WTC11 (cell line): ENCODE results near the gene KCNG2. TPM values are rescaled to one million over a fixed set of nuclear protein-coding genes. Genes with fewer than 3 reads are reported as not detected.

Experiments used
- ATAC-seq: fragments of 200-7000 bp; cut with Tn5 transposase; 2 replicates; pipeline ENCODE4 v1.10.0; 2021; ENCODE audit warnings: mild to moderate bottlenecking, moderate library complexity
- CTCF ChIA-PET: fragments of 300-600 bp; sonication (Branson Sonifier 250); formaldehyde crosslinking; loops from one replicate; lab custom pipeline; 2021; ENCODE audit warnings: antibody characterized with exemption; lab: Charles Lee
- POLR2A ChIA-PET: fragments of 350-600 bp; sonication (Branson Sonifier 250); formaldehyde crosslinking; loops from one replicate; lab custom pipeline; 2021; ENCODE audit warnings: antibody characterized with exemption; lab: Charles Lee
- DNase-seq: peaks from one replicate; pipeline ENCODE4 v3.0.0; 2021; ENCODE audit warnings: low spot score
- H3K27ac Mint-ChIP-seq: 2 replicates; pipeline ENCODE4 v1.8.0; 2021; ENCODE audit warnings: mixed read lengths
- H3K27me3 Mint-ChIP-seq: 2 replicates; pipeline ENCODE4 v1.8.0; 2021; ENCODE audit warnings: low read depth, mild to moderate bottlenecking, moderate library complexity, mixed read lengths
- H3K36me3 Mint-ChIP-seq: 2 replicates; pipeline ENCODE4 v1.8.0; 2021; ENCODE audit warnings: mixed read lengths
- H3K4me1 Mint-ChIP-seq: 2 replicates; pipeline ENCODE4 v1.8.0; 2022; ENCODE audit warnings: mixed read lengths
- H3K4me3 Mint-ChIP-seq: 2 replicates; pipeline ENCODE4 v1.8.0; 2021; ENCODE audit warnings: mild to moderate bottlenecking, moderate library complexity, mixed read lengths
- H3K9me3 Mint-ChIP-seq: 2 replicates; pipeline ENCODE4 v1.8.0; 2021; ENCODE audit warnings: mixed read lengths
- ATF2 ChIP-seq: sonication (generic); formaldehyde crosslinking; IDR thresholded peaks from 2 replicates; pipeline ENCODE4 v1.8.1; 2022; ENCODE audit warnings: low read depth, missing genetic modification reagents, borderline replicate concordance
- CBFB ChIP-seq: sonication (generic); formaldehyde crosslinking; IDR thresholded peaks from 2 replicates; pipeline ENCODE4 v1.8.1; 2022; ENCODE audit warnings: mild to moderate bottlenecking, low read depth, missing genetic modification reagents
- CREM ChIP-seq: sonication (generic); formaldehyde crosslinking; IDR thresholded peaks from 2 replicates; pipeline ENCODE4 v1.8.1; 2022; ENCODE audit warnings: mild to moderate bottlenecking, missing genetic modification reagents, moderate library complexity
- E2F4 ChIP-seq: sonication (generic); formaldehyde crosslinking; IDR thresholded peaks from 2 replicates; pipeline ENCODE4 v1.8.1; 2022; ENCODE audit warnings: low read depth, mild to moderate bottlenecking, moderate library complexity, missing genetic modification reagents, borderline replicate concordance
- ELF4 ChIP-seq: sonication (generic); formaldehyde crosslinking; IDR thresholded peaks from 2 replicates; pipeline ENCODE4 v1.8.1; 2022; ENCODE audit warnings: low read depth, mild to moderate bottlenecking, moderate library complexity, missing genetic modification reagents
- ERG ChIP-seq: fragments of 250-450 bp; sonication (Bioruptor Pico); IDR thresholded peaks from 2 replicates; pipeline ENCODE4 v1.8.0; 2021; ENCODE audit warnings: mild to moderate bottlenecking
- FOXJ3 ChIP-seq: sonication (generic); formaldehyde crosslinking; IDR thresholded peaks from 2 replicates; pipeline ENCODE4 v1.9.0; 2021; ENCODE audit warnings: missing genetic modification reagents, mild to moderate bottlenecking, borderline replicate concordance
- FOXP4 ChIP-seq: sonication (generic); formaldehyde crosslinking; IDR thresholded peaks from 2 replicates; pipeline ENCODE4 v1.8.0; 2022; ENCODE audit warnings: mild to moderate bottlenecking, missing genetic modification reagents
- MLX ChIP-seq: sonication (generic); formaldehyde crosslinking; IDR thresholded peaks from 2 replicates; pipeline ENCODE4 v1.8.1; 2023; ENCODE audit warnings: mild to moderate bottlenecking, missing genetic modification reagents, moderate library complexity
- MXD4 ChIP-seq: fragments of 250-450 bp; sonication (Bioruptor Pico); IDR thresholded peaks from 2 replicates; pipeline ENCODE4 v1.8.0; 2021; ENCODE audit warnings: mild to moderate bottlenecking, moderate library complexity, borderline replicate concordance
- NFYB ChIP-seq: sonication (generic); formaldehyde crosslinking; conservative IDR thresholded peaks from 2 replicates; pipeline ENCODE4 v1.8.0; 2022; ENCODE audit warnings: low read depth, missing genetic modification reagents
- PRDM15 ChIP-seq: sonication (generic); formaldehyde crosslinking; IDR thresholded peaks from 2 replicates; pipeline ENCODE4 v1.8.0; 2022; ENCODE audit warnings: missing genetic modification reagents
- RORB ChIP-seq: fragments of 250-450 bp; sonication (Bioruptor Pico); IDR thresholded peaks from 2 replicates; pipeline ENCODE4 v1.9.0; 2021; ENCODE audit warnings: mild to moderate bottlenecking
- SMAD4 ChIP-seq: sonication (generic); formaldehyde crosslinking; IDR thresholded peaks from 2 replicates; pipeline ENCODE4 v1.8.0; 2022; ENCODE audit warnings: mild to moderate bottlenecking, missing genetic modification reagents
- SOX15 ChIP-seq: fragments of 250-450 bp; sonication (Bioruptor Pico); IDR thresholded peaks from 2 replicates; pipeline ENCODE4 v1.9.0; 2021; ENCODE audit warnings: mild to moderate bottlenecking
- SP1 ChIP-seq: sonication (generic); formaldehyde crosslinking; conservative IDR thresholded peaks from 2 replicates; pipeline ENCODE4 v1.8.1; 2022; ENCODE audit warnings: missing genetic modification reagents
- TEAD1 ChIP-seq: sonication (generic); formaldehyde crosslinking; IDR thresholded peaks from 2 replicates; pipeline ENCODE4 v1.8.0; 2022; ENCODE audit warnings: mild to moderate bottlenecking, missing genetic modification reagents
- TEAD4 ChIP-seq: sonication (generic); formaldehyde crosslinking; IDR thresholded peaks from 2 replicates; pipeline ENCODE4 v1.8.0; 2022; ENCODE audit warnings: mild to moderate bottlenecking, missing genetic modification reagents
- USF2 ChIP-seq: sonication (generic); formaldehyde crosslinking; IDR thresholded peaks from 2 replicates; pipeline ENCODE4 v1.8.1; 2023; ENCODE audit warnings: mild to moderate bottlenecking, missing genetic modification reagents, moderate library complexity
- ZBTB43 ChIP-seq: sonication (generic); formaldehyde crosslinking; IDR thresholded peaks from 2 replicates; pipeline ENCODE4 v1.8.1; 2023; ENCODE audit warnings: mild to moderate bottlenecking, missing genetic modification reagents
- ZNF396 ChIP-seq: fragments of 250-450 bp; sonication (Bioruptor Pico); IDR thresholded peaks from 2 replicates; pipeline ENCODE4 v1.8.0; 2021; ENCODE audit warnings: mild to moderate bottlenecking, moderate library complexity, borderline replicate concordance
- total RNA-seq: library from RNA; stranded (reverse); gene quantifications from 3 replicates; pipeline ENCODE4 v1.2.3, GENCODE V29; 2021

The KCNG2 gene
- total RNA-seq, 1 experiment from 2014 or later, result 0.50 TPM

- TF ChIP-seq FOXJ3 (no peak), MLX (CRISPR knock-in tag) (no peak), RORB (CRISPR knock-in tag) (no peak), SMAD4 (CRISPR knock-in tag) (no peak)
Measured at GRCh38 chr18:79850731-79851130, 53.0 kb downstream of the KCNG2 start (continued).

- Mint-ChIP-seq H3K4me1 (no peaks in the 10 kb centered on the region), H3K9me3 (no peaks in the 10 kb centered on the region), H3K4me3 (no peak overlapping the region), H3K36me3 (no peaks in the 10 kb centered on the region), H3K27ac (no peak overlapping the region), H3K27me3 (no peaks in the 10 kb centered on the region; the same call in none of the 2 replicates)
- DNase-seq, result no peak
- ChIA-PET POLR2A (no interaction called here), CTCF (no interaction called here)
- TF ChIP-seq PRDM15 (CRISPR knock-in tag) (no peak), ATF2 (CRISPR knock-in tag) (no peak), ERG (no peak), NFYB (no peak), SP1 (no peak), TEAD4 (no peak), CBFB (no peak), CREM (CRISPR knock-in tag) (no peak), FOXP4 (CRISPR knock-in tag) (no peak), TEAD1 (CRISPR knock-in tag) (no peak), USF2 (CRISPR knock-in tag) (no peak), ZNF396 (CRISPR knock-in tag) (no peak), ELF4 (CRISPR knock-in tag) (no peak), MXD4 (no peak), SOX15 (CRISPR knock-in tag) (no peak), E2F4 (CRISPR knock-in tag) (no peak), ZBTB43 (CRISPR knock-in tag) (no peak)
- ATAC-seq, result no peak
Measured at GRCh38 chr18:79851489-79851888, 53.8 kb downstream of the KCNG2 start.
